ENCODE measurements around the gene TTC4.

GRCh38 chr1:54711536-54711935, 4.1 kb upstream of the TTC4 start:
- TF ChIP-seq POLR2A (IDR thresholded peaks at IDR 0.05) (no peak), CTCF (IDR thresholded peaks at IDR 0.05) (no peak), EP300 (IDR thresholded peaks at IDR 0.05) (no peak), POLR2AphosphoS5 (IDR thresholded peaks at IDR 0.05) (no peak)

All from suprapubic skin (tissue), 4 donors.